ENCODE data around the gene PLA2G6.

PLA2G6 gene

DNA sequence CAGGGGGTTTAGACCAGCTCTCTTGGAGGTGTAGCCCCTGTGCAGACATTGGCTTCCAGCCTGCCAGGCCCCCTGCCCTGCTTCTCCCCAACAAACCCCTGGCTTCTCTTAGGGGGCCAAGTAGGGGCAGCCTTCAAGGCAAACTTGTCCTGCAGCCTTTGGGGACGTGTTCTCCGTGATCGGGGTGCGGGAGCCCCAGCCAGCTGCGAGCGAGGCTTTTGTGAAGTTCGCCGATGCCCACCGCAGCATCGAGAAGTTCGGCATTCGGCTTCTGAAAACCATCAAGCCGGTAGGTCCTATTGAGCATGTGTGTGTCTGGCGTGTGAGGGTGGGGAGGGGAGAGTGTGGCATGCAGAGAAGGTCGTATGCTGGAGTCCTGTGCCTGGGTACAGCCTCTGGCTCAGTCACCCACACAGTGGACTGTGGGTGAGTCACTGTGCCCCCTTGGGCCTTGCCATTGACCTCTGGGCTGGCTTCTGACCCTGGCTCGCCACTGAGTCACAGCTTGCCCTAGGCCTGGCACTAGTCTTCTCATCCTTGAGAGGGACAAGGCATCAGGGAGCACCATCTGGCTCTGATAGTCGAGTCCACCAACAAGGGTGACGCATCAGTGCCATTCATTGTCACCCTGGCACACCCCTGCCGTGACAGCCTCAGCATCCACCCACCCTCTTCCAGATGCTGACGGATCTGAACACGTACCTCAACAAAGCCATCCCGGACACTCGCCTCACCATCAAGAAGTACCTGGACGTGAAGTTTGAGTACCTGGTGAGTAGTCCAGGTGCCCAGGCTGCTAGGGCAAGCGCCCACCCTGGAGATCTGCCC, 109.1 kb downstream of the PLA2G6 start:
- no peak for DNase-seq (ENCODE audit: low read depth, low spot score)

DNA sequence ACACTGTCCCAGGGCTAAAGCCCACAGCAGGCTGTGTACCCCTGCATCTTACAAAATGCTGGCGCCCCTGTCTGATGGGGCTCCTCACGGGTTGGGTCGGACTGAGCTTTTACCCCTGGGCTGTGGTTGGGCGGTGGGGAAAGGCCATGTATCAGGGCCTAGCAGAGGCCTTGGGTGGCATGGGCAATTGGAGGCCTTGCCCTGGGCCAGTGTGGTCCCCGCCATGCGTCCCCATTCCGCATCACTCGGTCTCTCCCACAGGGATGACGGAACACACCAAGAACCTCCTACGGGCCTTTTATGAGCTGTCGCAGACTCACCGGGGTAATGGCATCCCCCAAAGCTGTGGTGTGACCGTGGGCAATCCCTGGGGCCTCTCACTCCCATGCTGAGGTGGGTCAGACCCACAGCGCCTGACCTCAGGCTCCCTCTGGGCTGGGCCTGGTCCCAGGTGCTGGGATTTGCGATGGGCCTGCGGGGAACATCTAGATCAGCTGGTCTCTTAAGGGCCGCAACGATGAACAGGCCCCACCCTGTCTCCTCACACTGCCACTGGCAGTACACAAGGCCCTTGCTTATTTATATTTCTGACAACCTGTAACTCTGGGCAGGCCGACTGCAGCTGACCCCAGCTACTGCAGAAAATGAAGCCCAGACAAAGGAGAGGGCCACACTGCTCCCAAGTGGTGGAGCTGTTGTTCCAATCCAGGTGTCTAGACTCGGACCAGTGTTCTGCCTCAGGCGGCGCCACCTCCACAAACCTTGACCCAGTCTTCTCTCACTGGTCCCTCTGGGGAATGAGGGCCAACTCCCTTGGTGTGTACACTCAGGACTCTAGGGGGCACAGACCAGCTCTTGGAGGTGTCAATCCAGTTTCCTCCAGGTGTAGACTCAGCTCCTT, 110.0 kb downstream of the PLA2G6 start:
- DNase-seq (ENCODE audit: low read depth, low spot score): no peak

DNA sequence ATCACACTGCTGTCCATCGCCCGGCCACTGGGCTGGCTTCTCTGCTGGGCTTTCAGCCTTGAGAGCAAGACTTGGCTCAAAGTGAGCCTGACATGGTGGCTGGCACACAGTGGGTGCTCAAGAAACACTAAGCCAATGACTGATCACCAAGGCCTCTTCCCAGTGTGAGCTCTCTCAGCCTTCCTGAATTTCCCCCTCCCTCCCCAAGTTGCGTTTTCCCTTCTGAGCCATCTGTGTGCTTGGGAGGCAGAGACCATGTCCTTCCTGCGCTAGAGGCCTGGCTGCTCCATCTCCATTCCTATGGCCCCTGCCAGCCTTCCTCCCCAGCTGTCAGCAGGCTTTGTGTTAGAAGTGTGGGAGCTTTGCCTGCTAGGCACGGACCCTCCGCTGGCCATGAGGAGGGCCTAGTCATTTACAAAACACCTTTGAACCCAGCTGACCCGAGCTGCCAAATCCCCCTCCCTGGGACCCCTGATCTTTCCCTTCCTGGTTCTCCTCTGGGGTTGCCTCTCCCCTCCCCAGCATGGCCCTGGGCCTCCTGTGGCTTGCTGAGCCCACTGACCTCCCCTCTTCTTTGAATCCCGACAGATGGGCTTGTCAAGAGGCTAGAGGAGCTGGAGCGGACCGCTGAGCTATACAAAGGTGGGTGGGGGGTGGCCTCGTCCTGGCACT, 111.2 kb downstream of the PLA2G6 start:
- no peak for DNase-seq (ENCODE audit: low read depth, low spot score)

DNA sequence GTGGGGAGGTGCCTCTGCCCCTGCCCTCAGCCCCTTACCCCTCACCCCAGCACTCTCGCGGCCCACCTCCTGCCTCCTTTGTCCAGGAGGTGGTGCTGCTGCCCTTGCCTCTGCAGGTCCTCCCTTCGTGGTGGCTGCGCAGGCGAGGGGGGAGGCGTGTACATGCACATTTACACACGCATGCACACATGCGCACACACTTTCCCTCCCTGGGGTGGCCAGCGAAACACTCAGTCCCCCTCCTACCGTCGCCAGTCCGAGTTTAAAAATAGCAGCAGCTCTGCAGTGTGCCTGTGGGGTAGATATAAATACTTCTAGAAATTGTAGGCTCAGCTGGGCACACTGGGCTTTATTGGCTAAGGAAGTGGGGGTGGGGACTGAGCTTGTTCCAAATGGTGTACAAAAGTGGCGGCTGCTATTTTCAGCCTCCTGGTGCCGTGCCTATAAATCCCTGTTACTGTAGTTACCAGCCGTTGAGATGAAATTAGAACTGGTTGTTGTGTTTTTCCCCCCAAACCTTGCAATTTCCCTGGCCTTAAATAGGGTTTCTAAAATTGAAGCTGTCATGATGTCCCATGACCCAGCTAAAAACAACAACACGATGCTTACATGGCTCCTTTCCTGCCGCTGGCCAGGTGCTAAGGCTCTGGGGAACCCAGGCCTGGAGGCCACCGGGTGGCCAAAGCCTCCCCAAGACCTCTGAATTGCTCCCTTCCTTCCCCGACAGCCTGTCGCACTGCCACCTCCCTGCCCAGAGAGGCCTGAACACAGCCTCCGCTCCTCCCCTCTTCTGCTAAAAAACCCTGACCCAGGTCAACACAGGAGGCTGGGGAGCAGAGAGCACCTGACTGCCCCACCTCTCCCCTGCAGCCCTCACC, 112.0 kb downstream of the PLA2G6 start:
- DNase-seq (ENCODE audit: low read depth, low spot score): no peak

DNA sequence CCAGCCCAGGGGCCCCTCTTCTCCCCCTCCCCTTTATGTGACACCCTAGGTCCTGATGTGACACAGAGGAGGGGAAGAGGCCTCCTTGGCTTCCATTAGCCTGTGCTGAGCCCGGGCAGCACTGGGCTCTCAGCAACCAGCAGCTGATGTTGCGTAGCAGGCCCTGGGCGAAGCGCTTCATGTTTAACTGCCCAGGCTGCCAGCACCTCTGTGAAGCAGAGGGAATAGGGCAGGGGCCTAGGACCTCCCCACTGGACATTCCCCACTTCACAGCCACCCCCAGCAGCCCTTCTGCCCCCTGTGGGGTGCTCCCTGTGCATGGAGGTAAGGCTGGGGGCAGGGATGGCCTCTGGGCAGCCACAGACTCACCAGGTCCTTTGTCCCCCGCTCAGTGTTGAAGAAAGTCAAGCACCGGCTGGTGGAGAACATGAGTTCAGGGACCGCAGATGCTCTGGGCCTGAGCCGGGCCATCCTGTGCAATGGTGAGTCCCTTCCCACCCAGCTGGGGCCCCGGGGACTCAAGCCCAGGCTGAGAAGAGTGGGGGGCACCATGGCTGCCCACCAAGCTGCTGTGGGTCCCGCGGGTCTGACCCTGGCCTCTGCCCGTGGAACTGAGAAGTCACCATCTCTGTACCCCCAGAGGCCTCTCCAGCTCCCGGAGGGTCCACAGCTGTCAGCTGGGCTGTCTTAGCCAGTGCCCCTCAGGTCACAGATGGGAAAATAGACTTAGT, 112.8 kb downstream of the PLA2G6 start:
- DNase-seq (ENCODE audit: low read depth, low spot score): no peak

DNA sequence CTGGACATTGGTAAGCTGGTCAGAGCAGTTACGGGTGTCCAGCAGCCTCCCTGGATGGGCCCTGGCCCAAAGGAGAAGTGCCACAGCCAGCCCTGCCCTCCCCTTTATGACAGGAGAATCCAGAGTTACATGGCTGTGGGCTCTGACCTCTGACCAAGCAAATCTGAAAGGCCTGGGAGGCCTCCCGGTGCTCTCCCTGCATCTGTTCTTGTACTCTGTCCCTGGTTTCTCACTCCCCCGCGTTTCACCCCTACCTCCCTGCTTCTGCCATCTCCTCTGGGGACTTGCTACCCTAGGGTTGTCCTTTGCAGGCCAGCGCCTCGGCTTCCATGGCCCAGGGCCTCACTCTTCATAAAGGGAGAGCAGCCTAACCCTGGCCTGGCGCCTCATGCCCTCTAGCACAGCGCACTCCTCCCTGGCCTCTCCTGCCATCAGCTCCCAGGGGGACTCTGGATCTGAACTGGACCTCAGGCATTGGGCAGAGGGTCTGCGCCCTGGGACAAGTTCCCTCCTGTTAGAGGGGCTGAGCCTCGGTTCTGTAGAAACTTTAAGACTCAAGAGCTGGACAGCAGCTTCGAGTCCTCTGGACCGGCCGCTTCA, 113.8 kb downstream of the PLA2G6 start:
- no peak for DNase-seq (ENCODE audit: low read depth, low spot score)

DNA sequence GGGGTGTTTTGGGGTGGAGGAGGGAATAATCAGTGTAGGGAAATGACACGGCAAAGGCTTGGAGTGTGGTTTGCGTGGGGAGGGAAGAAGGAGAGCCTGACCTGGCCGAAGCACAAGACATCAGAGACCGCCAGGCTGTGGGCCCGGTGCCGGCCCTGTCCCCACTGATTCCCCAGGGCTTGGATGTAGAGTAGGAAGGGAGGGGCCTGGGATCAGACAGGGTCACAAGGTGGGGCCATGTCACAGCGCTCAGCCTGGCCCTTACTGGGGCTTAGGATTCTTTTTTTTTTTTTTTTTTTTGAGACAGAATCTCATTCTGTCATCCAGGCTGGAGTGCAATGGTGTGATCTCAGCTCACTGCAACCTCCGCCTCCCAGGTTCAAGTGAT, 114.6 kb downstream of the PLA2G6 start:
- DNase-seq (ENCODE audit: low read depth, low spot score): no peak

DNA sequence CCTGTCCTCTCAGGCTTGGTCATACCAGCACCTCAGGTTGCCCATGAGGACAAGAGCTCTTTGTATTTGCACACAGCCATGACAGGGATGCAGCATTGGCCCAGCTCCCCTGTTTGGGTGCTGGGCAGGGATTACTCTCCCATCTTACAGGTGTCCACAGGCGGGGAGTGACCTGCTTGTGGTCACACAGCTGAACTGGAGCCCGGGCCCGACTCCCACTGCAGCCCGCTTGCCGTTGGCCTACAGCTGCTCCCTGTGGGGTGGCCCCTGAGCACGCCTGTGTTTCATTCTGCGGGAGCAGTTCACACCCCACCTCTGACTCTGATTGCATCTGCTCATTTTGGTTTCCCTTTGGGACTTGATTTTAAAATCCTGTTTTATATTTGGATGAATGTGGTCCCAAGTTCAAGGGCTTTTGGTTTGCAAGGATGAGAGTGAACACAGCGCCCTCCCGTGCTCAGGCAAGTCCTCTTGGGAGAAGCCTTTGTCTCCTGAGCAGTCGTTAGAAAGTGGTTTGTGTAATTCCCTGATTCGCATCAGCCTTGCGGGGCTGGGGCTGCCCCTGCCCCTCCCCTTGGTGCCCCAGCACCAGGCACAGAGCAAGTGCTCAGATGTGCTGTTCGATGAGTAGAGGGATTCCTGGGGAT, 115.1 kb downstream of the PLA2G6 start:
- no peak for DNase-seq (ENCODE audit: low read depth, low spot score)

DNA sequence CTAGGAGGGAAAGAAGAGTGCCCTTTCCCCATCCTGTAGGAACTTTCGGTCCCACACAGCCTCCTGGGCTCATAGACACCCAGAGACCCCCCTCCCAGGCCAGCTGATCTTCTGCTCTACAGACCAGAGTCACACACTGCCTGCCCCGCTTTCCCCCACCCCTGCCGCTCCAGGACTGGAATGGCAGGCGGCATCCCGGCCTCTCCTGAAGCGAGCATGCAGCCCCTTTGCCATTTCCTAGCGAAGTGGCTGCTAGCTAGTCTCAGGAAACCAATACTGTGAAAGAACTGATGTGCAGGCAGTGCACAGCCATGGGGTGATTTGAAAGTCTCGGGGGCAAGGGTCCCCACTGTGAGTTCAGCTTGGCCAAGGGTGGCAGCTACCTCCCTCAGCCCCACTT, 116.1 kb downstream of the PLA2G6 start:
- no peak for DNase-seq (ENCODE audit: low read depth, low spot score)

DNA sequence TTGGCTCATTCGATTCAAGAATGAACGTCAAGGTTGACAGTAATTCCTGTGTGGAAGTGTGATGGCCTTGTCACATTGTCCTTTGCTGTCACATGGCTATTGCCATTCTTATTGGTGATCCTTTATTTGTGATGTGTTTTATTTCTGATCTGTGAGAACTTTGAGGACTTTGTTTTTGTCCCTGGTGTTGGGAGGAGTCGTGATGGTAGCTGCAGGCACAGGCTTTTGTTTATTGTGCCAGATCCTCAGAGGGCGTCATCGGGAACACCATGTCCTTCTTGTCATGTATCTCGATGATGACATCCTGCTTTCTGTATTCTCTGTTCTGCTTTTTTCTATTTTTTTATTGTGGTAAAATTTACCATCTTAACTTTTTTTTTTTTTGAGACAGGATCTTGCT, 118.8 kb downstream of the PLA2G6 start:
- no peak for DNase-seq (ENCODE audit: low read depth, low spot score)
